ENCODE results near the gene TADA2B.

TADA2B gene

DNA sequence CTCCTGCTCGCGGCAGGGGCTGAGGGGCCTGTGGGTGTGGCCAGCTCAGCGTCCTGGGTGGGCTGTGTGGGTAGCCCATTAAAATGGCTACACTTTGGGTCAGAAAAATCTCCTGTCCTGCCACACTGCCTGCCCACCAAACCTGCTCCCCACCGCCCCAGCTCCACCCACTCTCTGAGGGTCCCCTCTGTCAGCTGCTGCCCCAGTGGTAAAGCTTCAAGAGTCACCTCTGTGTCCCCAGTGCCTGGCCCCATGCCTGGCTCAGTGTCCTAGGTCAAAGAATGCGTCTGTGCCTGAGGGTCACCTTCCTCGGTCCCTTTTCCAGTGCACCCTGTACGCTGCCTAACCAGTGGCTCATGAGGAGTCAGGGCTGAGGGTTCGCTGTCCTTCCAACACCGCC, 24.9 kb upstream of the TADA2B start:
- DNase-seq (ENCODE audit: low read depth) = no peak
- no peak for TF ChIP-seq CTCF (conservative IDR thresholded peaks at IDR 0.05; ENCODE audit: low read length)
- H3K4me3 ChIP-seq (ENCODE audit: low read length) = no peak overlapping the region

- no peak for DNase-seq (ENCODE audit: low read depth)
- no peak for TF ChIP-seq CTCF (conservative IDR thresholded peaks at IDR 0.05; ENCODE audit: low read length)
- H3K4me3 ChIP-seq (ENCODE audit: low read length) = no peak overlapping the region
Measured at GRCh38 chr4:7019367-7019766, 23.8 kb upstream of the TADA2B start.

DNA sequence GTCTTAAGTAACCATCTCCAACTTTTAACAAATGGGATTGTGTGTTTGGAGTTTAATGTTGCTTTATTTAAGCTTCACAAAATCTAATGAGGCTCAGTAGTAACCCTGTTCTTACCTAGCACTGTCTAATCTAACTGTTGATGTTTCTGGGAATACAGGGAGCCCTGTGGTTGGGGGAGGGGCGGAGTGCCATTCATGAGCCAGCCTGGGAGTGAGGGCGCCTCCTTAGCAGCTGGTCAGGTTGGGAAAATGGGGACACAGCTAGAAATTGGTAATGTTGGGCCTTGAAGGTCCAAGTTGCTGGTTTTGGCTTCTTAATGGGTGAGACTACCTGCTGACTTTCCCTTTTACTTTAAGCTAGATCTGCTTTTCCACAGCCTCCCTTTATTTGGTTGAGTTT, 22.9 kb upstream of the TADA2B start:
- no peak for TF ChIP-seq CTCF (conservative IDR thresholded peaks at IDR 0.05; ENCODE audit: low read length)
- no peak for DNase-seq (ENCODE audit: low read depth)
- H3K4me3 ChIP-seq (ENCODE audit: low read length) = no peak overlapping the region

DNA sequence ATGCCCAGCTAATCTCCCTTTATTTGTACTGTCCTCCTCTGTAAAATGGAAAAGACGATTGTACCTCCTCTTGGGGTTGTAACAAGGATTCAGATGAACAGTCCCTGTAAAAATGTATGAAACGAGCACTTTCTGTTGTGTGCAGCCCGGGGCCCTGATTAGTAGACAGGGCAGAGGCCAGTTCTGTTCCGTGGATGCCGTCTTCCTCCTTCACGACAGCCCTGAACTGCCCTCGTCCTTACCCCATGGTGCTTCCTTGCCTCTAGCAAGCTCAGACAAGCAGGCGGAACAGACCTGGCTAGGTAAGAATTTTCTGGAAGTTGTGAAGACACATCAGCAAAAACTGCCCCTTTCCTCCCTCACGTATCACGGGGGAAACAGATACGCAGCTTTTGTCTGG, 22.3 kb upstream of the TADA2B start:
- TF ChIP-seq CTCF (conservative IDR thresholded peaks at IDR 0.05; ENCODE audit: low read length) = no peak

DNA sequence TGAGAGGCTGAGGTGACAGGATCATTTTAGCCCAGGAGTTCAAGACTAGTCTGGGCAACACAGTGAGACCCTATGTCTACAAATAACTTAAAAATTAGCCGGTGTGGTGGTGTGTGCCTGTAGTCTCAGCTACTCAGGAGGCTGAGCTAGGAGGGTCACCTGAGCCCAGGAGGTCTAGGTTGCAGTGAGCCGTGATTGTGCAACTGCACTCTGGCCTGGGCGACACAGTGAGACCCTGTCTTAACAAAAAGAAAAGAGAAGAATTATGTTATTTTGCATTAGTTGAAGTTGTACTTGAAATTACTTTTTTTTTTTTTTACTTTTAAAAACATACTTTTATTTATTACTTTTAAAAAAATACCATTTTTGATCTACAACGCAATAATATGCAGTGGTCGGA, 21.8 kb upstream of the TADA2B start:
- no peak for TF ChIP-seq CTCF (conservative IDR thresholded peaks at IDR 0.05; ENCODE audit: low read length)
- DNase-seq (ENCODE audit: low read depth) = no peak
- H3K4me3 ChIP-seq (ENCODE audit: low read length) = no peak overlapping the region

More for the DNA sequence above, 22.3 kb upstream of the TADA2B start:
- no peak overlapping the region for H3K4me3 ChIP-seq (ENCODE audit: low read length)
- no peak for DNase-seq (ENCODE audit: low read depth)

DNA sequence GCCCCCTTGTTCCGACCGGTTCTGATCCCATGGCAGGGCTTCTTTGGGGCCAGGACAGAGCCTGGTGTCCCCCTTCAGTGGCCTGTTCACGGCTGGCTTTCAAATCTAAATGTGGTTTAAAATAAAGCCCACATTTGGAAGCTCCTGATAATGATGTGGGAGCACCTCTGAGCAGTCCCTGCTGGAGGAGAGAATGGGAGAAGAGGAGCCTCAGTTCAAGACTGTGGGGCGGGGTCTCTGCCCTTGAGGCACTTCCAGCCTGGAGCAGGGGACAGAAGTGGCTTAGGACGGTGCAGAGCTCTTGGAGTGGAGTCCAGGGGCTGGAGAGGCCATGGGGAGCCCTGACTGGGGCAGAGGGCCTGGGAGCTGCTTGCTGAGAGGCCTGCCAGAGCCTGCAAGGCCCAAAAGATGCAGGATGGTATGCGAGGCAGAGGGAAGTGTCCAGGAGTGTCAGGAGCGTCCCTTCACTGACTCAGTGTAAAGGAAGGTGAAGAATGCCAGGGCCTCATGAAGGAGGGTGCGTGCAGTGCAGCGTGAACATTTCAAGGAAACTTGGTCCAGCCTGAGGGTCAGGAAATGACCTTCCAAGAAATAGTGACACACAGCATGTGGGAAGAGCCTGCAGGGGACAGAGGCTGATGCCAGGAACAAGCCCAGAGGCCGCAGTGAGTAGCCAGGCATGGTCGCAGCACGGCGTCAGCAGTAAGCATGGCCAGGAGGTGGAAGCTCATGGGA, 21.1 kb upstream of the TADA2B start:
- 0 out of 2 replicates have a peak, but pooled peaks have one; percentile 3 for TF ChIP-seq CTCF (conservative IDR thresholded peaks at IDR 0.05; ENCODE audit: low read length)
- H3K4me3 ChIP-seq (ENCODE audit: low read length) = no peak overlapping the region
- peak; percentile 94 for DNase-seq (ENCODE audit: low read depth)

GRCh38 chr4:7023486-7023885, 19.7 kb upstream of the TADA2B start:
- TF ChIP-seq CTCF (conservative IDR thresholded peaks at IDR 0.05; ENCODE audit: low read length) = no peak
- DNase-seq (ENCODE audit: low read depth) = no peak
- no peak overlapping the region for H3K4me3 ChIP-seq (ENCODE audit: low read length)
